Astrocyte (in vitro differentiated cells and primary cell): Measurements from ENCODE around the gene TNRC18.

ENCODE experiments used
- CTCF ChIP-seq: IDR thresholded peaks from 2 replicates; pipeline ENCODE4 v1.5.1; 2011; ENCODE audit warnings: low read depth, mild to moderate bottlenecking, inconsistent platforms, low read length, moderate library complexity; ENCODE audit not compliant: insufficient read depth
- EZH2 ChIP-seq: IDR thresholded peaks from 2 replicates; pipeline ENCODE4 v1.6.1; 2012; ENCODE audit warnings: mild to moderate bottlenecking, low read length, inconsistent platforms; ENCODE audit not compliant: insufficient read depth

DNA sequence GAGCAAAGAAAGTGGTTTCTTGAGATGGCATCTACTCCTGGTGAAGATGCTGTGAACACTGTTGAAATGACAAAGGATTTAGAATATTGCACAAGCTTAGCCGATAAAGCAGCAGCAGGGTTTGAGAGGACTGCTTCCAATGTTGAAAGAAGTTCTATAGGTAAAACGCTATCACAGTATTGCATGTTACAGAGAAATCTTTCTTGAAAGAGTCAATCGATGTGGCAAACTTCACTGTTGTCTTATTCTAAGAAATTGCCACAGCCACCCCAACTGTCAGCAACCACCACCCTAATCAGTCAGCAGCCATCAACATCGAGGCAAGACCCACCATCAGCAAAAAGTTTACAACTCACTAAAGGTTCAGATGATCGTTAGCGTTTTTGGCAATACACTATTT lies 81.0 kb downstream of the TNRC18 start:
- TF ChIP-seq EZH2 (no peak), CTCF (no peak)
